SW480 (cell line): ENCODE results near the gene NAV1.

Experiments
- DNase-seq: peaks from one replicate; pipeline ENCODE4 v3.0.0-alpha.2; 2016; ENCODE audit warnings: low spot score

NAV1 gene

DNA sequence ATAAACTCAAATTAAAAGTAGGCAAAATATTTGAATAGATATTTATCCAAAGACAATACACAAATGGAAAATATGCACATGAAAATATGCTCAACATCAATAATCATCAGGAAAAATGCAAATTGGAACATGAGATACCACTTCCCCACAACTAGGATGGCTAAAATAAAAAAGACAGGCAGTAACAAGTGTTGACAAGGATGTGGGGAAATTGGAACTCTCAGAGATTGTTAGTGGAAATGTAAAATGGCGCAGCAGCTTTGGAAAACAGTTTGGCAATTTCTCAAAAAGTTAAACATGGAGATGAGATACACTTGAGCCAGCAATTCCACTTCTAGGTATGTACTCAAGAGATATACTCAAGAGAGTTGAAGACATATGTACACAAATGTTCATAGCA lies 48.8 kb downstream of the NAV1 start:
- no peak for DNase-seq
